Right hindlimb (tissue), 1 donor: ENCODE data around the gene DDX39B.
"Not testable (repeated sequence)": the region's sequence is repeated elsewhere in the genome, so short reads cannot be mapped to it uniquely, and the experiment has no call there.

Source experiments
- DNase-seq: peaks from one replicate; pipeline ENCODE4 v3.0.0-alpha.2; 2018

The DDX39B gene

DNA sequence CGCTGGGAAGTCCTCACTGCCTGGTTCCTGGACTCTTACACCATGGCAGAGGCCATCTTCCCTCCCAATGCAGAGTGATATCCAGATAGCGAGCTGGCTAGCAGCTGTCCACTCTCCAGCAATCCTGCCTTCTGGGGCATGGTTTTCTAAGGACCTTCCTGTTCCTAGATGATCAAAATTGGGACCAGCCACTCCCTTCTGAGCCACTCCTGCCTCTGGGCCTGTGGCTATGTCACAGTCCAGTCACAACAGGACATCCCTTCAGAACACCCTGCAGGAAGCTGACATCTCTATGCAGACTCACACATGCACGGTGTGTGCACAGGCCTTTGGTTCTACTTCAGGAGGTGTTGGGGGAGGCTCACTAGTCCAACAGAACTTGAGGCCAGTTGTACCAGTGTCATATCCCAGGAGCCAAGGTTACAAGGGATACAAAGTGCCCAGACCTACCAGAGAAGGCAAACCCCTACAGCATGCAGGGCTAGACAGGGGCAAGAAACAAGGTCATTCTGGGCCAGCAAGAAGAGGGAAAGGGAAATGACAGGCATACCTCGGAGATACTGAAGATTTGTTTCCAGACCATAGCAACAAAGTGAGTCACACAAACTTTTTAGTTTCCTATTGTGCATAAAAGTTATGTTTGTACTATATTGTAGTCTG lies 15.7 kb downstream of the DDX39B start:
- no peak for DNase-seq

- no peak for DNase-seq
Measured at GRCh38 chr6:31525553-31525931, 16.3 kb downstream of the DDX39B start.

DNA sequence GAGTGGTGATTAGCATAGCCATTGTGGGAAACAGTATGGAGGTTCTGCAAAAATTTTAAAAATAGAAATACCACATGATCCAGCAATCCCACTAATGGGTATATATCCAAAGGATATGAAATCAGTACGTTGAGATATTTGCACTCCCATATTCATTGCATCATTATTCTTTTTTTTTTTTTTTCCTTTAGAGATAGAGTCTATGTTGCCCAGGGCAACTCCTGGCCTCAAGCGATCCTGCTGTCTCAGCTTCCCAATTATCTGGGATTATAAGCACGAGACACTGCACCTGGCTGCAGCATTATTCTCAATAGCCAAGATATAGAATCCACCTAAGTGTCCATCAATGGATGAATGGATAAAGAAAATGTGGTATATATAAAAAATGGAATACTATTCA lies 20.0 kb downstream of the DDX39B start:
- no peak for DNase-seq

DNA sequence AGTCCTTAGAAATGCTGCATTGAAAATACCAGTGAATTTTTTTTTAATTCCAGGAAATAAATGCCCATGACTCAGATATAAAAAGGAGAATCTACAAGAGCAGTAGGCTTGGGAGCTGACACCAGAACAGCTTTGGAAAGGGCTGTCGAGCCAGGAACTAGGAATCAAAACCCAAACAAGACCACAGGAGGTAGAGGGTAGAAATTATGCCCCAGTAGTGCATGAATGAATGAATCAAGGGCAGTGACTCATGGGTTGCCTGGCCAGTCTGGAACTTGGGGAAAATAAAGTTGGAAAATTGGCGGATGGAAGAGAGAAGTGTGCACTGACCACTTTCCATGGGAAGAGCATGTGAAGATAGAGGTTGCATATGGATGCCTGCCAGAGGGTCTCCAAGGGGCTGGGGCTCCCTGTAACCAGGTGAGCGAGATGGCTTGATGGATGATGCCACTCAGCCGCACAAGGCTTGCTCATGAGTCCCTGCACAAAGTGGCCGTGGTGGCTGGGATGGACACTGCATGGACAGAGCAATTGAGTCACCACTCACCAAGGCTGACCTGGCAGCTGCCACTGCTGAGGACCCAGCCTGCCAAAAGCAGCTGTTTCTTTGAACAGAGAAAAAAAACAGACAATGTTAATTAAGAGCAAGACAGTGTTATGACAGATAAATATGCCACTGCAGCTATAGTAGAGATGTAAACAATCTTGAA lies 28.2 kb downstream of the DDX39B start:
- no peak for DNase-seq

DNA sequence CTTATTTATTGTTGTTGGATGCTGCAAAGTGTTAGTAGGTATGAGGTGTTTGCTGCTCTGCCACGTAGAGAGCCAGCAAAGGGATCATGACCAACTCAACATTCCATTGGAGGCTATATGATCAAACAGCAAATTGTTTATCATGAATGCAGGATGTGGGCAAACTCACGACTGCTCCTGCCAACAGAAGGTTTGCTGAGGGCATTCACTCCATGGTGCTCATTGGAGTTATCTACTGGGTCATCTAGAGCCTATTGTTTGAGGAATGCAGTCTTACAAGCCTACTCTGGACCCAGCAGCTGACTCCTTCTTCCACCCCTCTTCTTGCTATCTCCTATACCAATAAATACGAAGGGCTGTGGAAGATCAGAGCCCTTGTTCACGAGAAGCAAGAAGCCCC lies 31.8 kb downstream of the DDX39B start:
- no peak for DNase-seq

- DNase-seq: not testable (repeated sequence)
Measured at GRCh38 chr6:31509036-31509435, 32.8 kb downstream of the DDX39B start.

DNA sequence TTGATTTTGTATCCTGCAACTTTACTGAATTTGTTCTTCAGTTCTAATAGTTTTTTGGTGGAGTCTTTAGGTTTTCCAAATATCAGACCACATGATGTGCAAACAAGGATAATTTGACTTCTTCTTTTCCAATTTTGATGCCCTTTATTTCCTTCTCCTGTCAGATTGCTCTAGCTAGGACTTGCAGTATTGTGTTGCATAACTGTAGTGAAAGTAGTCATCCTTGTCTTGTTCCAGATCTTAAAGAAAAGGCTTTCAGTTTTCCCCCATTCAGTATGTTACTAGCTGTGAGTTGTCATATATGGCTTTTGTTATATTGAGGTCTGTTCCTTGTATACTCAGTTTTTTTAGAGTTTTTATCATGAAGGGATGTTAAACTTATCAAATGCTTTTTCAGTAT lies 39.2 kb downstream of the DDX39B start:
- no peak for DNase-seq

GRCh38 chr6:31499648-31500047 lies 42.2 kb downstream of the DDX39B start:
- not testable (repeated sequence) for DNase-seq

DNA sequence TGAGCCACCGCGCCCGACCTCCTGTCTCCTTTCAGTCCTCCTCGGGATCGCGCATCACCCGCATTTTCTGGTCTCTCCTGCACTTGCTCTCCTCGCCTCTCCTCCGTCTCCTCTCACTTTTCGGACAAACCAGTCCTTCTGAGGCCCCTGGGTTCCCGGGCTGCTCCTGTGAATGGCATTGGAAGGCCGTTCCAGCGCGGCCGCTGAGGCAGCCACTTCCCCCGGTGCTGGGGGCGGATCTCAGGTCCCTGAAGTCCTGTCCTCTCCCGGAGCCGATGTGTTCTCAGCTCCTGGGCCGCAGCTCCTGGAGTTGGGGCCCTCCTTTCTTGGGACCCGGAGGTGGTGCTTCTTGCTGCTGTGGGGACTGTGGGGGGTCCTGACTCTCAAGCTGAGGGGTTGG lies 43.1 kb downstream of the DDX39B start:
- DNase-seq: no peak

- DNase-seq: peak; percentile 56
Measured at GRCh38 chr6:31497531-31498476, 44.0 kb downstream of the DDX39B start, which contains the start of gene MICB. MICB (plus strand) TSS chr6:31498145; CDS start chr6:31498194, 49 bp downstream.

DNA sequence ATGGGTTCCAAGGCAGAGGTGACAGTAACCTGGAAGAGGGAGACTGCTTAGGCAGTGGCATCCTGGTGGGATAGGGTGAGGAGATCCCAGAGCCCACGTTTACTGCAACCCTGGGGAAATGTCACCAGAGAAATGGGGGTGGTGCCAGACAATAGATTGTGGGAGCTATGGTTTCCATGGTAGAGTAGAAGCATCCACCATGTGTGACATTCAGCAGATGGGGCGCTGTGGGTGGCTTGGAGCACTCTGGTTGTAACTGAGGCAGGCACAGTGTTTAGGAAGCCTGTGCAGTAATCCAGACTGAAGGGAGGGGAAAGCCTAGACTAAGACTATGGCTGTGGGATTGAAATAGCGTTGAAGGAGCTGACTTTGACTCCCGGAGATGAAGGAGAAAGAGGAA lies 45.0 kb downstream of the DDX39B start:
- DNase-seq: not testable (repeated sequence)

- DNase-seq: no peak
Measured at GRCh38 chr6:31495580-31495979, 46.2 kb downstream of the DDX39B start.

DNA sequence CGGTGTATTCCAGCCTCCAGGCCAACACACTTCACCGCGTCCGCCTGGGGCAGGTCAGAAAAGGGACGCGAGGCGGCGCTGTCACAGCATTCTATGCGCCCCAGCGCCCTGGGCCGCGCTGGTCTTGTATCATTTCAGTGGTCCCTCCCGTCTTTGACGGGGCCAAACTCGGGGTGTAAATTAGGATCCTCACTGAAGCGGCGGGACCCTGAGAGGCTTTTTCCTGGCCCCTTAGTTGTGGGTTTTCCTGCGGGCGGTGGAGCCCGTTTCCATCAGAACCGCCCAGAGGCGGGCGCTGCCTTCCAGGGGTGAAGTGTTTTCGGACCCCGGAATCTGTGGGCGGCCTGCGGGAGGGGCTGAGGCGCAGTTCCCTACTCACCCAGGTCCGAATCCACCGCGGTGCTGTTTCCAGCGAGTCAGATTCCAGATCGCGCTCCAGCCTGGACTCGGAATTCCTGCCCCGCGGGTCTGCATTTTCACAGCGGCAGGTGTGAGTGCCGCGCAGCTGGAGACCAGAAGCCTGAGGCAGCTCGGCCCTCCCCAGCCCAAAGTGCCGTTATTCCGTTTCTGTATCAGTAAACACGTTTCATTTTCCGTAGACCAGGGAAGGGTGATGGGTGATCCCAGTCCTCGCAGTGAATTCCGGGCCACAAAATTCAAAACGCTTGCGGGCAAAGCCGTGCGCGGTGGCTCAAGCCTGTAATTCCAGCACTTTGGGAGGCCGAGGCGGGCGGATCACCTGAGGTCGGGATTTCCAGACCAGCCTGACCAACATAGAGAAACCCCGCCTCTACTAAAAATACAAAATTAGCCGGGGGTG lies 47.7 kb downstream of the DDX39B start:
- peak; percentile 59 for DNase-seq

DNA sequence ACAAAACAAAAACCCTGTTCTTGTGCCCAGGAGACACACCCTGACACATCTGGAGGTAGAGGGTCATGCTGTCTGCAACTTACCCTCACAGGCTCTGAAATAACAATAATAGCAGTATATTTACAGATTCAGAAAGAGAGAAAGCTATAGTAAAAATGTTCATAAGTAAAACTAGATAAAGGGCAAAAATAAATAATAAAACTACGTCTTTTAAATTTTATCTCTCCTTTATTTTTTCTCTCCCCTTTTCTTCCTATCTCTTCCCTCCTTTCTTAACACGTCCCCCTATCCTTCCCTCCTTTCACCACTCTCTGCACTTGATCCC lies 48.3 kb downstream of the DDX39B start:
- not testable (repeated sequence) for DNase-seq

GRCh38 chr6:31490115-31490873 lies 51.5 kb downstream of the DDX39B start:
- DNase-seq: no peak

GRCh38 chr6:31489086-31489485 lies 52.7 kb downstream of the DDX39B start:
- no peak for DNase-seq

GRCh38 chr6:31487674-31488073 lies 54.1 kb downstream of the DDX39B start:
- DNase-seq: not testable (repeated sequence)

GRCh38 chr6:31486065-31486837 lies 55.6 kb downstream of the DDX39B start:
- not testable (repeated sequence) for DNase-seq

- no peak for DNase-seq
Measured at GRCh38 chr6:31485055-31485454, 56.7 kb downstream of the DDX39B start.

DNA sequence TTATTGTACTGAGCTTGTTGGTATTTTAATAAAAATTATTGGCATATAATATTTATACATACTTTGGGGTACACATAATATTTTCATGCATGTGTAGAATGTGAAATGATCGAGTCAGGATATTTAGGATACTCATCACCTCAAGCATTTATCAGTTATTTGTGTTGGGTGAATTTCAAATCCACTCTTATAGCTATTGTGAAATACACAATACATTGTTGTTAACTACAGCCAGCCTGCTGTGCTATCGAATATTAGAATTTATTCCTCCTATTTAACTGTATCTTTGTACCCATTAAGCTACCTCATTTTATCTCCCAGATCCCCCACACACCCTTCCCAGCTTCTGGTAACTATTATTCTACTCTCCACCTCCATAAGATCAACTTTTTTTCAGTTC lies 58.4 kb downstream of the DDX39B start:
- no peak for DNase-seq

DNA sequence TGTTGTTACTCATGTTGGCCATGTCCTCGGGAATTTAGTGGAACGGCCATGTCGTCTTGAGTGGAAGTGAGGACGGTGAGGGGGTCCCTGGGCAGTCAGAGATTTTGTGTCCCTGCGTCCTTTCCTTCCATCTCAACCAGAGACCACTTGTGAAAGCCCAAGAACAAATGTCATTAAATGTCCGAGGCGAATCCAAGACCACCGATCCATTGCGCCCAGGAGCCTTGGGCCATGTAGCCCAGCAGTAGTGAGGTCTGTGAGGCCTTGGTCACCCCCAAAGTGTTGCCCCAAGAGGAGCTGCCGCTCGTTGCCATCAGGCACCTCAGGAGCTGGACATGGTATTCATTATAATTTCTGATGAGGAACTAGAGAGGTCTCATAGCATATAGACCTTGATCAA lies 61.2 kb downstream of the DDX39B start:
- DNase-seq: no peak
